Neural cell (in vitro differentiated cells): ENCODE results near the gene MYCBP2. TPM values are rescaled to one million over a fixed set of nuclear protein-coding genes. Genes with fewer than 3 reads are reported as not detected.
"Not testable (repeated sequence)": the region's sequence is repeated elsewhere in the genome, so short reads cannot be mapped to it uniquely, and the experiment has no call there.

ENCODE experiments used
- H2AFZ ChIP-seq: fragments of 200-600, 300-800 bp; sonication (generic), shearing (Covaris generic); 2 replicates; pipeline ENCODE4 v1.6.0; 2014; ENCODE audit warnings: low read depth, mild to moderate bottlenecking, antibody characterized with exemption, low read length, moderate library complexity
- H3F3A ChIP-seq: fragments of 200-600 bp; shearing (Covaris generic); 2 replicates; pipeline ENCODE4 v1.6.1; 2016; ENCODE audit warnings: mild to moderate bottlenecking, moderate library complexity, mixed read lengths, antibody characterized with exemption, low read length; ENCODE audit not compliant: insufficient read depth, poor library complexity, severe bottlenecking
- H3K27ac ChIP-seq: fragments of 200-600, 300-800 bp; sonication (generic), shearing (Covaris generic); 2 replicates; pipeline ENCODE4 v1.5.1; 2014; ENCODE audit warnings: mild to moderate bottlenecking, low read length, moderate library complexity
- H3K27me3 ChIP-seq: fragments of 300-800, 200-600 bp; sonication (generic), shearing (Covaris generic); 2 replicates; pipeline ENCODE4 v1.6.0; 2014; ENCODE audit warnings: mild to moderate bottlenecking, low read depth, low read length, moderate library complexity; ENCODE audit not compliant: insufficient read depth
- H3K36me3 ChIP-seq: fragments of 300-800, 200-600 bp; sonication (generic), shearing (Covaris generic); 2 replicates; pipeline ENCODE4 v1.5.1; 2014; ENCODE audit warnings: mild to moderate bottlenecking, antibody characterized with exemption, low read length, moderate library complexity; ENCODE audit not compliant: insufficient read depth
- H3K4me2 ChIP-seq: fragments of 300-800, 200-600 bp; sonication (generic), shearing (Covaris generic); 2 replicates; pipeline ENCODE4 v1.6.0; 2014; ENCODE audit warnings: mild to moderate bottlenecking, low read length
- H3K4me3 ChIP-seq: fragments of 300-800, 200-600 bp; sonication (generic), shearing (Covaris generic); 2 replicates; pipeline ENCODE4 v1.5.1; 2014; ENCODE audit warnings: mild to moderate bottlenecking, low read length, moderate library complexity
- H3K79me2 ChIP-seq: fragments of 200-600 bp; shearing (Covaris generic); replicated peaks from 2 replicates; pipeline ENCODE4 v1.6.0; 2014; ENCODE audit warnings: mild to moderate bottlenecking, low read length, moderate library complexity; ENCODE audit not compliant: insufficient read depth
- H3K9ac ChIP-seq: fragments of 300-800, 200-600 bp; sonication (generic), shearing (Covaris generic); 2 replicates; pipeline ENCODE4 v1.6.1; 2016; ENCODE audit warnings: mild to moderate bottlenecking, low read length, mixed read lengths
- H3K9me2 ChIP-seq: fragments of 200-600 bp; shearing (Covaris generic); 2 replicates; pipeline ENCODE4 v1.6.1; 2016; ENCODE audit warnings: mild to moderate bottlenecking, low read length, mixed read lengths; ENCODE audit not compliant: insufficient read depth
- H3K9me3 ChIP-seq: fragments of 200-600, 300-800 bp; sonication (generic), shearing (Covaris generic); 2 replicates; pipeline ENCODE4 v1.6.1; 2016; ENCODE audit warnings: mild to moderate bottlenecking, mixed run types, low read length, moderate library complexity, mixed read lengths
- H4K20me1 ChIP-seq: fragments of 200-600 bp; shearing (Covaris generic); 2 replicates; pipeline ENCODE4 v1.6.1; 2016; ENCODE audit warnings: mild to moderate bottlenecking, mixed run types; ENCODE audit not compliant: insufficient read depth
- EP300 ChIP-seq: fragments of 450-650 bp; conservative IDR thresholded peaks from 2 replicates; pipeline ENCODE4 v1.6.1; 2014; ENCODE audit warnings: antibody characterized with exemption, mild to moderate bottlenecking, moderate library complexity; ENCODE audit not compliant: poor library complexity, severe bottlenecking
- EZH2 ChIP-seq: fragments of 200-600, 300-800 bp; shearing (Covaris generic), sonication (generic); IDR thresholded peaks from 2 replicates; pipeline ENCODE4 v1.6.1; 2014; ENCODE audit warnings: antibody characterized with exemption, low read length, borderline replicate concordance, mild to moderate bottlenecking; ENCODE audit not compliant: insufficient read depth, poor library complexity, severe bottlenecking
- MXI1 ChIP-seq: fragments of 450-650 bp; conservative IDR thresholded peaks from 2 replicates; pipeline ENCODE4 v1.6.1; 2014; ENCODE audit warnings: antibody characterized with exemption, mild to moderate bottlenecking; ENCODE audit not compliant: poor library complexity, severe bottlenecking
- POLR2AphosphoS5 ChIP-seq: IDR thresholded peaks from 2 replicates; pipeline ENCODE4 v1.6.1; 2012
- RAD21 ChIP-seq: fragments of 450-650 bp; conservative IDR thresholded peaks from 2 replicates; pipeline ENCODE4 v1.6.1; 2014; ENCODE audit warnings: antibody characterized with exemption, mild to moderate bottlenecking, moderate library complexity
- SMC3 ChIP-seq: fragments of 450-650 bp; conservative IDR thresholded peaks from 2 replicates; pipeline ENCODE4 v1.6.1; 2014; ENCODE audit warnings: antibody characterized with exemption, mild to moderate bottlenecking, moderate library complexity; ENCODE audit not compliant: poor library complexity
- TAF1 ChIP-seq: IDR thresholded peaks from 2 replicates; pipeline ENCODE4 v1.6.1; 2012; ENCODE audit warnings: low read depth
- polyA plus RNA-seq: library from polyadenylated mRNA; depleted of rRNA; stranded (reverse); fragments of >200 nt; gene quantifications from 2 replicates; pipeline ENCODE4 v1.2.3, GENCODE V29; 2014
- TF ChIP-seq, protein P1 (sequence below): fragments of 450-650 bp; IDR thresholded peaks from 2 replicates; pipeline ENCODE4 v1.5.1; 2014; ENCODE audit warnings: antibody characterized with exemption, mild to moderate bottlenecking, moderate library complexity; ENCODE audit not compliant: poor library complexity, severe bottlenecking
- TF ChIP-seq, protein P2 (sequence below): IDR thresholded peaks from 2 replicates; pipeline ENCODE4 v1.6.1; 2012; ENCODE audit warnings: borderline replicate concordance

MYCBP2 gene
- polyA plus RNA-seq, 1 donor from 2014 or later = 135 TPM

DNA sequence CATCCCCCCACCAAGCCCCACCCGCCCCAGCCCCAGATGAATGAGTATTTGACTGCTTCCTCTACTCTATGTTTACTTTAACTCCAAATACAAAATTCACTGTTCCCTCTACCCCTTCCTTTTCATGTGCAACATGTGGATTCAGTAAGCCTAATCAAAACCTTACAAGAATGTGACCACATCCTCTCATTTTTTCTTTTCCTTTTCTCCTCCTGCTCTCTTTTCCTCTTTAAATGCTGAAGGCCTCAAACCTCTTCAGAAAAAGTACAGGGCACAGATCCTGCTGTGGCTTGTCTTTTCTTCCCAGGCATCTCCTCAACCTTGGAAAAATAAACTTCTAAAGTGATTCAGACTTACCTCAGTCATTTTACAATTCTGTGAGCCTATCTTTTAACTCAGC is 119.0 kb downstream of the MYCBP2 start:
- H3K27ac ChIP-seq = no peak overlapping the region
- TF ChIP-seq MXI1 = no peak
- TF ChIP-seq EZH2 = no peak
- TF ChIP-seq EP300 = no peak
- no peak for TF ChIP-seq SMC3
- H3K27me3 ChIP-seq = no peaks in the 10 kb centered on the region
- H3K4me2 ChIP-seq = no peak overlapping the region
- H3K9me3 ChIP-seq = no peaks in the 10 kb centered on the region
- no peak overlapping the region for H2AFZ ChIP-seq
- H3K9me2 ChIP-seq = no peaks in the 10 kb centered on the region
- no peak overlapping the region for H3K4me3 ChIP-seq
- peaks cover 17% of the 10 kb centered on the region for H3K36me3 ChIP-seq
- no peaks in the 10 kb centered on the region for H3F3A ChIP-seq
- no peaks in the 10 kb centered on the region for H4K20me1 ChIP-seq
- no peak overlapping the region for H3K9ac ChIP-seq
- no peaks in the 10 kb centered on the region for H3K79me2 ChIP-seq

DNA sequence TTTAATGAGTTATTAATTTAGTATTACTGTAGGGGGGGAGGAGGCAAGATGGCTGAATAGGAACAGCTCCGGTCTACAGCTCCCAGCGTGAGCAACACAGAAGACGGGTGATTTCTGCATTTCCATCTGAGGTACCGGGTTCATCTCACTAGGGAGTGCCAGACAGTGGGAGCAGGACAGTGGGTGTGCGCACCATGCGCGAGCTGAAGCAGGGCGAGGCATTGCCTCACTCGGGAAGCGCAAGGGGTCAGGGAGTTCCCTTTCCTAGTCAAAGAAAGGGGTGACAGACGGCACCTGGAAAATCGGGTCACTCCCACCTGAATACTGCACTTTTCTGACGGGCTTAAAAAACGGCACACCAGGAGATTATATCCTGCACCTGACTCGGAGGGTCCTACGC is 127.9 kb downstream of the MYCBP2 start:
- not testable (repeated sequence) for H3K27ac ChIP-seq, H3K27me3 ChIP-seq, H3K79me2 ChIP-seq, H3K9ac ChIP-seq, H3K36me3 ChIP-seq, H3K4me3 ChIP-seq, H2AFZ ChIP-seq, H4K20me1 ChIP-seq, H3F3A ChIP-seq, H3K9me3 ChIP-seq, H3K4me2 ChIP-seq, H3K9me2 ChIP-seq

DNA sequence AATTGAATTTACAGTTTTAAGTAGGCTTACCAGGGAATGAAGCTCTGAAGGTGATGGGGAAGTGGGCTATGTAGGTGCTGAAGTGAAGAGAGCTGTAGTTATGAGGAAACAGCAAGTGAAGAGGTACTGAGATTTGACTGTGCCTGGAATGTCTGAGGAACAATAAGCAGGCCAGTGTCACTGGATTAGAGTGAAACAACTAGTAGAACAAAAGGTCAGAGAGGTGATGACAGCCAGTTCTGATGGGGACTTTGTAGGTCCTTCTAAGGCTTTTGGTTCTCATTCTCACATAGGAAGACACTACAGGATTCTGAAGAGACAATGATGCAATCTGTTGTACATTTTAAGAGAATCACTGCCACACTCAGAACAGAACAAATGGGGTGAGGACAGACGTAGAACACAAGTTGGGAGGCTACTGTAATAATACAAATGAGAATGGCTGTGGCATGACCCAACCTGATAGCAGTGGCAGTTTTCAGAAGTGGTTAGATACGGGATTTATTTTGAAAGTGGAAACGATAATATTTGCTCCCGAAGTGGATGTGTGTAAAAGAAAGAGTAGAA is 130.8 kb downstream of the MYCBP2 start:
- Histone ChIP-seq H3K27ac (no peak overlapping the region), H3K36me3 (peaks cover 8% of the 10 kb centered on the region), H3F3A (no peaks in the 10 kb centered on the region), H4K20me1 (no peaks in the 10 kb centered on the region), H3K9me3 (no peaks in the 10 kb centered on the region), H3K4me3 (no peak overlapping the region), H3K27me3 (no peaks in the 10 kb centered on the region), H3K9ac (no peak overlapping the region), H3K4me2 (no peak overlapping the region), H2AFZ (no peak overlapping the region), H3K9me2 (no peaks in the 10 kb centered on the region), H3K79me2 (no peaks in the 10 kb centered on the region)
- TF ChIP-seq RAD21 = no peak
- no peak for TF ChIP-seq MXI1
- no peak for TF ChIP-seq EP300
- TF ChIP-seq, protein P1, sequence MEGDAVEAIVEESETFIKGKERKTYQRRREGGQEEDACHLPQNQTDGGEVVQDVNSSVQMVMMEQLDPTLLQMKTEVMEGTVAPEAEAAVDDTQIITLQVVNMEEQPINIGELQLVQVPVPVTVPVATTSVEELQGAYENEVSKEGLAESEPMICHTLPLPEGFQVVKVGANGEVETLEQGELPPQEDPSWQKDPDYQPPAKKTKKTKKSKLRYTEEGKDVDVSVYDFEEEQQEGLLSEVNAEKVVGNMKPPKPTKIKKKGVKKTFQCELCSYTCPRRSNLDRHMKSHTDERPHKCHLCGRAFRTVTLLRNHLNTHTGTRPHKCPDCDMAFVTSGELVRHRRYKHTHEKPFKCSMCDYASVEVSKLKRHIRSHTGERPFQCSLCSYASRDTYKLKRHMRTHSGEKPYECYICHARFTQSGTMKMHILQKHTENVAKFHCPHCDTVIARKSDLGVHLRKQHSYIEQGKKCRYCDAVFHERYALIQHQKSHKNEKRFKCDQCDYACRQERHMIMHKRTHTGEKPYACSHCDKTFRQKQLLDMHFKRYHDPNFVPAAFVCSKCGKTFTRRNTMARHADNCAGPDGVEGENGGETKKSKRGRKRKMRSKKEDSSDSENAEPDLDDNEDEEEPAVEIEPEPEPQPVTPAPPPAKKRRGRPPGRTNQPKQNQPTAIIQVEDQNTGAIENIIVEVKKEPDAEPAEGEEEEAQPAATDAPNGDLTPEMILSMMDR = no peak
- TF ChIP-seq, protein P2, sequence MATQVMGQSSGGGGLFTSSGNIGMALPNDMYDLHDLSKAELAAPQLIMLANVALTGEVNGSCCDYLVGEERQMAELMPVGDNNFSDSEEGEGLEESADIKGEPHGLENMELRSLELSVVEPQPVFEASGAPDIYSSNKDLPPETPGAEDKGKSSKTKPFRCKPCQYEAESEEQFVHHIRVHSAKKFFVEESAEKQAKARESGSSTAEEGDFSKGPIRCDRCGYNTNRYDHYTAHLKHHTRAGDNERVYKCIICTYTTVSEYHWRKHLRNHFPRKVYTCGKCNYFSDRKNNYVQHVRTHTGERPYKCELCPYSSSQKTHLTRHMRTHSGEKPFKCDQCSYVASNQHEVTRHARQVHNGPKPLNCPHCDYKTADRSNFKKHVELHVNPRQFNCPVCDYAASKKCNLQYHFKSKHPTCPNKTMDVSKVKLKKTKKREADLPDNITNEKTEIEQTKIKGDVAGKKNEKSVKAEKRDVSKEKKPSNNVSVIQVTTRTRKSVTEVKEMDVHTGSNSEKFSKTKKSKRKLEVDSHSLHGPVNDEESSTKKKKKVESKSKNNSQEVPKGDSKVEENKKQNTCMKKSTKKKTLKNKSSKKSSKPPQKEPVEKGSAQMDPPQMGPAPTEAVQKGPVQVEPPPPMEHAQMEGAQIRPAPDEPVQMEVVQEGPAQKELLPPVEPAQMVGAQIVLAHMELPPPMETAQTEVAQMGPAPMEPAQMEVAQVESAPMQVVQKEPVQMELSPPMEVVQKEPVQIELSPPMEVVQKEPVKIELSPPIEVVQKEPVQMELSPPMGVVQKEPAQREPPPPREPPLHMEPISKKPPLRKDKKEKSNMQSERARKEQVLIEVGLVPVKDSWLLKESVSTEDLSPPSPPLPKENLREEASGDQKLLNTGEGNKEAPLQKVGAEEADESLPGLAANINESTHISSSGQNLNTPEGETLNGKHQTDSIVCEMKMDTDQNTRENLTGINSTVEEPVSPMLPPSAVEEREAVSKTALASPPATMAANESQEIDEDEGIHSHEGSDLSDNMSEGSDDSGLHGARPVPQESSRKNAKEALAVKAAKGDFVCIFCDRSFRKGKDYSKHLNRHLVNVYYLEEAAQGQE = no peak
- TF ChIP-seq SMC3 = no peak
- no peak for TF ChIP-seq EZH2
- TF ChIP-seq TAF1 = no peak
- TF ChIP-seq POLR2AphosphoS5 = no peak
